NK-92 (cell line): ENCODE results near the gene NUBP2.

Experiments used
- DNase-seq: peaks from one replicate; lab custom pipeline; 2025; ENCODE audit not compliant: unreplicated experiment; lab: John Stamatoyannopoulos, UW

NUBP2 gene

GRCh38 chr16:1771188-1771863 lies 11.4 kb upstream of the NUBP2 start, which contains the start of gene NME3:
Gene NME3 (minus strand): TSS chr16:1771543. CDS start chr16:1771534, 9 bp downstream.
- no peak for DNase-seq

- DNase-seq = no peak
Measured at GRCh38 chr16:1771864-1772361, 10.8 kb upstream of the NUBP2 start.

GRCh38 chr16:1772362-1772907 lies 10.3 kb upstream of the NUBP2 start, which contains the start of gene EME2:
Gene EME2 (plus strand): TSS chr16:1772810. CDS start chr16:1773228, 418 bp downstream.
- no peak for DNase-seq

- DNase-seq = no peak
Measured at GRCh38 chr16:1772908-1773702, 9.7 kb upstream of the NUBP2 start, which contains the start of gene MRPS34. Gene MRPS34 (minus strand): TSS chr16:1773134. CDS start chr16:1773119, 15 bp downstream.

- no peak for DNase-seq
Measured at GRCh38 chr16:1773703-1774447, 8.9 kb upstream of the NUBP2 start.

- DNase-seq = no peak
Measured at GRCh38 chr16:1774448-1774780, 8.3 kb upstream of the NUBP2 start.

GRCh38 chr16:1775006-1775845 lies 7.5 kb upstream of the NUBP2 start:
- no peak for DNase-seq

- DNase-seq = no peak
Measured at GRCh38 chr16:1775846-1776671, 6.7 kb upstream of the NUBP2 start.

- DNase-seq = no peak
Measured at GRCh38 chr16:1776672-1776955, 6.1 kb upstream of the NUBP2 start.

GRCh38 chr16:1776991-1777374 lies 5.8 kb upstream of the NUBP2 start:
- no peak for DNase-seq

GRCh38 chr16:1777375-1778199 lies 5.2 kb upstream of the NUBP2 start:
- no peak for DNase-seq

GRCh38 chr16:1778200-1779179 lies 4.3 kb upstream of the NUBP2 start:
- no peak for DNase-seq

- no peak for DNase-seq
Measured at GRCh38 chr16:1779234-1779701, 3.5 kb upstream of the NUBP2 start.

- no peak for DNase-seq
Measured at GRCh38 chr16:1779741-1780676, 2.8 kb upstream of the NUBP2 start.

GRCh38 chr16:1780677-1781072 lies 2.1 kb upstream of the NUBP2 start:
- DNase-seq = no peak

- DNase-seq = no peak
Measured at GRCh38 chr16:1781254-1781653, 1.5 kb upstream of the NUBP2 start.
